Measurements from ENCODE around the gene CBLN3. TPM values are rescaled to one million over a fixed set of nuclear protein-coding genes. Genes with fewer than 3 reads are reported as not detected.
"Not testable (repeated sequence)": the region's sequence is repeated elsewhere in the genome, so short reads cannot be mapped to it uniquely, and the experiment has no call there.

Gene CBLN3
- 0.46 and 0.67 TPM in 2 replicates for polyA plus RNA-seq (2013)

DNA sequence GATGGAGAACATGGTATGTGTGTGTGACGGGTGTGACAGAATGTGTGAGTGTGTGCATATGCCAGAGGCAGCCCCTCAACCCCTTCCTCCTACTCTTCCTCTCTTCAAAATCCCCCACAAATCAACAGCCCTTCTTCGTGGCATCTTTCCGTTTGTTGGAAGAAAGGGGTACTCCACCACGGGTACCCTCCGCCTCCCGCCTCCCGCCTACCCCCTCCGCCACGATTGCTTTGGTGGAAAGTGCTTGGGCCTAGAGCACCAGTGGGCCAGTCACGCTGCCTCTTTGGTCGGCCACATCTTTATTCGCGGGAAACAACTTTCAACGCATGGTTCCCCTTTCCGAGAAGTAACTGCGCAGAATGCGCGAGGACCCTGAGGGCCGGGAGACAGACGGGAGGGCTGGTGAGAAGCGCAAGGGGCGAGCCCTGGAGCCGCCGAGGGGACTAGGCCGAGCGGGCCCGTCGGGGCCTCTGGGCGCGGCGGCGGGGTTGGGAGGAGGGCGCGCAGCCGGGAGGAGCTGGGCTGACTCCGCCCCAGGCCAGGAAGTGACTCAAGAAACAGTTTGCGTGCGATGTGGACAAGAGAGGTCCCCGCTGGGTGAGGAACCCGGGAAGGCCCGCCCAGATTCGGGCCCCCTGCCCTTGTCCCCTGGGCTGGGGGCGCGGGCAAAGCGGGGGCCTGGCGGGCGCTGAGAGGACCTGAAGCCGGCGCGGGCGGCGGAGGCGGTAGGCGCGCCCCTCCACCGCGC, at the start of gene CBLN3, which contains the start of gene KHNYN:
TSS of gene CBLN3 (minus strand) at position 274 of the 748 bp plus-strand sequence. CDS start 614 bp downstream, outside the sequence.
TSS of gene KHNYN (plus strand) at position 560 of the 748 bp plus-strand sequence. CDS start 777 bp downstream, outside the sequence.
- Histone ChIP-seq H3K9ac (ENCODE audit: low read length) (peak within 1 kb of the TSS; percentile 85), H2AK5ac (ENCODE audit: low read length) (peak within 1 kb of the TSS; percentile 75), H3K27me3 (ENCODE audit: insufficient read depth, low read length) (no peaks in the 10 kb centered on the region), H3K4ac (ENCODE audit: low read depth, low read length) (peak within 1 kb of the TSS; percentile 37), H4K91ac (ENCODE audit: low read depth, low read length) (peak within 1 kb of the TSS; percentile 89), H3K36me3 (ENCODE audit: control insufficient read depth in 1 of 2, insufficient read depth in 2 of 2, low read length in 2 of 2) (peaks cover 11 to 14% of the 10 kb centered on the region in 2 experiments), H3K79me1 (ENCODE audit: low read length) (peaks cover 12% of the 10 kb centered on the region), H2BK5ac (ENCODE audit: low read depth, low read length, poor library complexity) (peak within 1 kb of the TSS; percentile 91), H4K12ac (ENCODE audit: low read depth, low read length) (peak within 1 kb of the TSS; percentile 82), H3K4me1 (ENCODE audit: control insufficient read depth in 1 of 2, insufficient read depth in 2 of 2, low read length in 2 of 2) (peaks cover 10 to 18% of the 10 kb centered on the region in 2 experiments), H3K9me3 (ENCODE audit: insufficient read depth, low read depth, low read length) (peaks cover 3% of the 10 kb centered on the region), H2BK120ac (ENCODE audit: insufficient read depth, low read length, poor library complexity) (peak within 1 kb of the TSS; percentile 75), H2BK12ac (ENCODE audit: low read length) (peak within 1 kb of the TSS; percentile 47), H3K27ac (ENCODE audit: low read depth, low read length) (peak within 1 kb of the TSS; percentile 68), H4K8ac (ENCODE audit: low read depth, low read length) (peak within 1 kb of the TSS; percentile 78), H2AFZ (ENCODE audit: insufficient read depth, low read length, poor library complexity) (peak within 1 kb of the TSS; percentile 93), H3K79me2 (ENCODE audit: control insufficient read depth, insufficient read depth, low read length, poor library complexity) (peaks cover 7% of the 10 kb centered on the region), H3K4me3 (ENCODE audit: low read depth, low read length) (peak within 1 kb of the TSS; percentile 63), H3K4me2 (ENCODE audit: low read length) (peak within 1 kb of the TSS; percentile 79), H3K23ac (ENCODE audit: low read length) (no peak within 1 kb of the TSS), H3K18ac (ENCODE audit: low read length) (peak within 1 kb of the TSS; percentile 90), H3K14ac (ENCODE audit: low read length) (peak within 1 kb of the TSS; percentile 90)
- no CpG with 5 or more reads among the region's 57 CpGs for WGBS (ENCODE audit: extremely low coverage, insufficient coverage, insufficient read length)
- DNase-seq: peak; percentile 76 to 88

DNA sequence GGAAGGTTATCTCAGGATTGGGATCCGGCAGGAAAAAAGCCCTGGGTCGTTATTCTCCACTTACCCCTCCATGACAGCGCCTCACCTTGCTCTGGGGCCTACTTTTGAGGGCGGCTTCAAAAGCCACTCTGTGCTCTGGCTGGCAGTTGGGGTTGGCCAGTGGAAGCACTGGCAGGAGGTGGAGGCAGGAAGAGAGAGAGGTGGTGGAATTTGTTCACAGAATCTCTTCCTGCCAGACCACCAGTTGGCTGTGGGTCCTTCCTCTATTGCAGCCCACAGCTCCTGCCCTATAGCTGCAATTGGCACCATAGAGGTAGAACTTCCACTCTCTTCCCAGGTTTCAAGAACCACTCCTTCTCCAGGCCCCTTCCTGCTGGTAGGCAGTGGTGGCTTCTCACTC, 45.8 kb upstream of the CBLN3 start:
- Histone ChIP-seq H3K4me2 (ENCODE audit: low read length) (no peak overlapping the region), H3K27ac (ENCODE audit: low read depth, low read length) (no peak overlapping the region), H3K36me3 (ENCODE audit: control insufficient read depth in 1 of 2, insufficient read depth in 2 of 2, low read length in 2 of 2) (no peaks in the 10 kb centered on the region), H2BK120ac (ENCODE audit: insufficient read depth, low read length, poor library complexity) (no peak overlapping the region), H4K8ac (ENCODE audit: low read depth, low read length) (no peak overlapping the region), H3K18ac (ENCODE audit: low read length) (no peak overlapping the region), H3K9ac (ENCODE audit: low read length) (no peak overlapping the region), H3K79me2 (ENCODE audit: control insufficient read depth, insufficient read depth, low read length, poor library complexity) (no peaks in the 10 kb centered on the region), H4K12ac (ENCODE audit: low read depth, low read length) (no peak overlapping the region), H3K14ac (ENCODE audit: low read length) (no peak overlapping the region), H3K27me3 (ENCODE audit: insufficient read depth, low read length) (no peaks in the 10 kb centered on the region), H3K4ac (ENCODE audit: low read depth, low read length) (no peak overlapping the region), H3K23ac (ENCODE audit: low read length) (no peak overlapping the region), H3K4me3 (ENCODE audit: low read depth, low read length) (no peak overlapping the region), H4K91ac (ENCODE audit: low read depth, low read length) (no peak overlapping the region), H2BK12ac (ENCODE audit: low read length) (no peak overlapping the region), H3K4me1 (ENCODE audit: control insufficient read depth in 1 of 2, insufficient read depth in 2 of 2, low read length in 2 of 2) (no peaks in the 10 kb centered on the region), H2BK5ac (ENCODE audit: low read depth, low read length, poor library complexity) (no peak overlapping the region), H2AFZ (ENCODE audit: insufficient read depth, low read length, poor library complexity) (no peak overlapping the region), H2AK5ac (ENCODE audit: low read length) (no peak overlapping the region), H3K9me3 (ENCODE audit: insufficient read depth, low read depth, low read length) (no peaks in the 10 kb centered on the region), H3K79me1 (ENCODE audit: low read length) (no peaks in the 10 kb centered on the region)
- no CpG with 5 or more reads among the region's 4 CpGs for WGBS (ENCODE audit: extremely low coverage, insufficient coverage, insufficient read length)
- DNase-seq: no peak

DNA sequence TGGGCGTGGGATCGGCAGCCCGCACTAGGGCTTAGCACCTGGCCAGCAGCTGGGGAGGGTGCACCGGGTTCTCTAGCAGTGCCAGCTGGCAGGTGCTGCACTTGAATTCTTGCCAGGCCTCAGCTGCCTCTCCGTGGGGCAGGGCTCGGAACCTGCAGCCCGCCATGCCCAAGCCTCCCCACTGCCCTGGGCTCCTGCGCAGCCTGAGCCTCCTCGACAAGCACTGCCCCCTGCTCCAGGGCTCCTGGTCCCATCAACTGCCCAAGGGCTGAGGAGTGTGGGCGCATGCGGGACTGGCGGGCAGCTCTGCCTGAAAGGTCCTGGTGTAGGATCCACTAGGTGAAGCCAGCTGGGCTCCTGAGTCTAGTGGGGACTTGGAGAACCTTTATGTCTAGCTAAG, 43.7 kb upstream of the CBLN3 start:
- Histone ChIP-seq H3K9me3 (ENCODE audit: insufficient read depth, low read depth, low read length) (no peaks in the 10 kb centered on the region), H3K9ac (ENCODE audit: low read length) (no peak overlapping the region), H3K27me3 (ENCODE audit: insufficient read depth, low read length) (no peaks in the 10 kb centered on the region), H2AFZ (ENCODE audit: insufficient read depth, low read length, poor library complexity) (no peak overlapping the region), H3K79me1 (ENCODE audit: low read length) (no peaks in the 10 kb centered on the region), H2BK120ac (ENCODE audit: insufficient read depth, low read length, poor library complexity) (no peak overlapping the region), H2AK5ac (ENCODE audit: low read length) (no peak overlapping the region), H4K12ac (ENCODE audit: low read depth, low read length) (no peak overlapping the region), H3K23ac (ENCODE audit: low read length) (no peak overlapping the region), H3K4ac (ENCODE audit: low read depth, low read length) (no peak overlapping the region), H2BK5ac (ENCODE audit: low read depth, low read length, poor library complexity) (no peak overlapping the region), H3K27ac (ENCODE audit: low read depth, low read length) (no peak overlapping the region), H3K14ac (ENCODE audit: low read length) (no peak overlapping the region), H3K36me3 (ENCODE audit: control insufficient read depth in 1 of 2, insufficient read depth in 2 of 2, low read length in 2 of 2) (no peaks in the 10 kb centered on the region), H4K8ac (ENCODE audit: low read depth, low read length) (no peak overlapping the region), H4K91ac (ENCODE audit: low read depth, low read length) (no peak overlapping the region), H3K79me2 (ENCODE audit: control insufficient read depth, insufficient read depth, low read length, poor library complexity) (no peaks in the 10 kb centered on the region), H3K4me1 (ENCODE audit: control insufficient read depth in 1 of 2, insufficient read depth in 2 of 2, low read length in 2 of 2) (no peaks in the 10 kb centered on the region), H3K4me2 (ENCODE audit: low read length) (no peak overlapping the region), H3K4me3 (ENCODE audit: low read depth, low read length) (no peak overlapping the region), H2BK12ac (ENCODE audit: low read length) (no peak overlapping the region), H3K18ac (ENCODE audit: low read length) (no peak overlapping the region)
- no CpG with 5 or more reads among the region's 12 CpGs for WGBS (ENCODE audit: extremely low coverage, insufficient coverage, insufficient read length)
- DNase-seq: no peak

DNA sequence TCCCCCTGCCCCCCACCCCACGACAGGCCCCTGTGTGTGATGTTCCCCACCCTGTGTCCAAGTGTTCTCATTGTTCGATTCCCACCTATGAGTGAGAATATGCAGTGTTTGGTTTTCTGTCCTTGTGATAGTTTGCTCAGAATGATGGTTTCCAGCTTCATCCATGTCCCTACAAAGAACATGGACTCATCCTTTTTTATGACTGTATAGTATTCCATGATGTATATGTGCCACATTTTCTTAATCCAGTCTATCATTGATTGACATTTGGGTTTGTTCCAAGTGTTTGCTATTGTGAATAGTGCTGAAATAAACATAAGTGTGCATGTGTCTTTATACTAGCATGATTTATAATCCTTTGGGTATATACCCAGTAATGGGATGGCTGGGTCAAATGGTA, 41.0 kb upstream of the CBLN3 start:
- not testable (repeated sequence) for H2AFZ ChIP-seq (ENCODE audit: insufficient read depth, low read length, poor library complexity); H2BK5ac ChIP-seq (ENCODE audit: low read depth, low read length, poor library complexity); H3K14ac ChIP-seq (ENCODE audit: low read length); H3K4ac ChIP-seq (ENCODE audit: low read depth, low read length); H2BK120ac ChIP-seq (ENCODE audit: insufficient read depth, low read length, poor library complexity); H4K12ac ChIP-seq (ENCODE audit: low read depth, low read length); H2BK12ac ChIP-seq (ENCODE audit: low read length); DNase-seq; H3K23ac ChIP-seq (ENCODE audit: low read length); H3K27me3 ChIP-seq (ENCODE audit: insufficient read depth, low read length); H3K79me1 ChIP-seq (ENCODE audit: low read length); H4K8ac ChIP-seq (ENCODE audit: low read depth, low read length); H4K91ac ChIP-seq (ENCODE audit: low read depth, low read length); H2AK5ac ChIP-seq (ENCODE audit: low read length); H3K4me3 ChIP-seq (ENCODE audit: low read depth, low read length); H3K79me2 ChIP-seq (ENCODE audit: control insufficient read depth, insufficient read depth, low read length, poor library complexity); H3K4me2 ChIP-seq (ENCODE audit: low read length); H3K27ac ChIP-seq (ENCODE audit: low read depth, low read length); H3K36me3 ChIP-seq (ENCODE audit: control insufficient read depth in 1 of 2, insufficient read depth in 2 of 2, low read length in 2 of 2); H3K4me1 ChIP-seq (ENCODE audit: control insufficient read depth in 1 of 2, insufficient read depth in 2 of 2, low read length in 2 of 2); H3K9me3 ChIP-seq (ENCODE audit: insufficient read depth, low read depth, low read length); H3K9ac ChIP-seq (ENCODE audit: low read length); H3K18ac ChIP-seq (ENCODE audit: low read length)
- WGBS (ENCODE audit: extremely low coverage, insufficient coverage, insufficient read length): no CpG with 5 or more reads among the region's 2 CpGs
